HUES64 (cell line): Measurements from ENCODE around the gene FYN.
"Not testable (repeated sequence)": the region's sequence is repeated elsewhere in the genome, so short reads cannot be mapped to it uniquely, and the experiment has no call there.

Experiments
- H3K27ac ChIP-seq: 2 replicates; pipeline ENCODE4 v1.7.0; 2013; ENCODE audit warnings: low read depth, low read length, inconsistent platforms
- H3K27me3 ChIP-seq: 2 replicates; pipeline ENCODE4 v1.6.1; 2013; ENCODE audit warnings: mild to moderate bottlenecking, low read length; ENCODE audit not compliant: insufficient read depth
- H3K36me3 ChIP-seq: 2 replicates; pipeline ENCODE4 v1.6.1; 2013; ENCODE audit warnings: mild to moderate bottlenecking, low read length; ENCODE audit not compliant: insufficient read depth
- H3K4me1 ChIP-seq: 2 replicates; pipeline ENCODE4 v1.6.1; 2013; ENCODE audit warnings: mild to moderate bottlenecking, low read length, moderate library complexity; ENCODE audit not compliant: insufficient read depth
- H3K4me3 ChIP-seq: 2 replicates; pipeline ENCODE4 v1.5.1; 2013; ENCODE audit warnings: mild to moderate bottlenecking, low read length, moderate library complexity
- H3K9ac ChIP-seq: 2 replicates; pipeline ENCODE4 v1.6.1; 2013; ENCODE audit warnings: mild to moderate bottlenecking, low read depth, low read length
- H3K9me3 ChIP-seq: 2 replicates; pipeline ENCODE4 v1.6.1; 2013; ENCODE audit warnings: low read depth, low read length; ENCODE audit not compliant: insufficient read depth
- WGBS: fragments of 150-250, 120-280 bp; methylation state at CpG from one replicate; pipeline ENCODE4 v1.1.7; 2013; ENCODE audit warnings: missing lambda C conversion rate; 5-methylcytosine and 5-hydroxymethylcytosine counted together

Gene FYN

DNA sequence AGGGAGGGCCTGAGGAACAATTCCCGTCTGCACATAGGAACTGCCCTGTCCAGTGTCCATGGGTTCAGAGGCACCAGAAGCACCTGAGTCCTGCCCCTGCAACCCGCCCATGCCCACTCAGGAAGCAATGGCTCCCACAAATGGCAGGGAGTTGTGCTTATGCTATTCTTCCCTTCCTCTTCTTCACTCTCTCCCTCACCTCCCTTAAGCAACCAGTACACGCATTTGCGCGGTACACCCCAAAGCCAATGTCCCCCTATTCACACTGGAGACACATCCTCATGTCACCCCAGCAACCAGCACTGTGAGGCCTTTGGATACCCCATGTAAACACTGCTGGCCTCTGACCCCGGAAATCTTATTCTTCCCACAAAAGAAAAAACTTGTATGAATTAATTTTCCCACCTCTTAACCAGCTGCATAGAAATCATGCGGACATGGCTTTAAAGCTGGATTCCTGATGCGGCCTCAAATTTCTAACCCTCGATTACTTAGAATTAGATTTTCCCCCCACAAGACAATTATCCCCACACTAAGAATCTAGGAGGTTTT is 30.9 kb downstream of the FYN start:
- H3K4me1 ChIP-seq: peaks cover 53% of the 10 kb centered on the region
- H3K9ac ChIP-seq: peak overlapping the region; percentile 31; the same call in 1 of the 2 replicates
- no peaks in the 10 kb centered on the region for H3K27me3 ChIP-seq
- H3K4me3 ChIP-seq: no peak overlapping the region
- H3K9me3 ChIP-seq: no peaks in the 10 kb centered on the region
- no peaks in the 10 kb centered on the region for H3K36me3 ChIP-seq
- H3K27ac ChIP-seq: peak overlapping the region; percentile 27; the same call in 1 of the 2 replicates
- WGBS: 94% methylated on average over 9 of the region's 9 CpGs

DNA sequence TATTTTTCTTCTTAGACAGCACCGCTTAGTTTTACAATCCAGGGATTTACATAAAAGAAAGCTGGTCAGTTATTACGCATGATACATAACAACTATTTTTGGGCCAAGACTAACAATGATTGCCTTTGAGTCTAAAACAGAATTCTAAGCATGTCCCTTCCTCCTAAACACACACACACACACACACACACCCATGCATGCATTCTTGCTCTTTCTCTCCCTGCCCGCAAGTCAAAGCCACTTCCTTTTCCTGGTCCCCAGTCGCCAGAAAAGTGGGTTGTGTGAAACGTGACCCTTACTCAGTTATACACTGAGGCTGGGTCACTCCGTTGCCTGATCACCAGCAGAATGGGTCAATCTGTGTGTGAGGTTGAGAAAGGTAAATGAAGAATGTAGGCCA is 31.4 kb downstream of the FYN start:
- no peak overlapping the region for H3K4me3 ChIP-seq
- H3K9me3 ChIP-seq: no peaks in the 10 kb centered on the region
- peaks cover 52% of the 10 kb centered on the region for H3K4me1 ChIP-seq
- 85% methylated on average over 6 of the region's 6 CpGs for WGBS
- H3K27me3 ChIP-seq: no peaks in the 10 kb centered on the region
- no peak overlapping the region for H3K27ac ChIP-seq
- no peaks in the 10 kb centered on the region for H3K36me3 ChIP-seq
- no peak overlapping the region for H3K9ac ChIP-seq

- 94% methylated on average over 5 of the region's 5 CpGs for WGBS
- H3K4me3 ChIP-seq: no peak overlapping the region
- no peaks in the 10 kb centered on the region for H3K9me3 ChIP-seq
- no peak overlapping the region for H3K9ac ChIP-seq
- H3K27me3 ChIP-seq: no peaks in the 10 kb centered on the region
- peaks cover 46% of the 10 kb centered on the region for H3K4me1 ChIP-seq
- no peaks in the 10 kb centered on the region for H3K36me3 ChIP-seq
- no peak overlapping the region for H3K27ac ChIP-seq
These were observed 32.4 kb downstream of the FYN start for GRCh38 chr6:111840803-111841202.

DNA sequence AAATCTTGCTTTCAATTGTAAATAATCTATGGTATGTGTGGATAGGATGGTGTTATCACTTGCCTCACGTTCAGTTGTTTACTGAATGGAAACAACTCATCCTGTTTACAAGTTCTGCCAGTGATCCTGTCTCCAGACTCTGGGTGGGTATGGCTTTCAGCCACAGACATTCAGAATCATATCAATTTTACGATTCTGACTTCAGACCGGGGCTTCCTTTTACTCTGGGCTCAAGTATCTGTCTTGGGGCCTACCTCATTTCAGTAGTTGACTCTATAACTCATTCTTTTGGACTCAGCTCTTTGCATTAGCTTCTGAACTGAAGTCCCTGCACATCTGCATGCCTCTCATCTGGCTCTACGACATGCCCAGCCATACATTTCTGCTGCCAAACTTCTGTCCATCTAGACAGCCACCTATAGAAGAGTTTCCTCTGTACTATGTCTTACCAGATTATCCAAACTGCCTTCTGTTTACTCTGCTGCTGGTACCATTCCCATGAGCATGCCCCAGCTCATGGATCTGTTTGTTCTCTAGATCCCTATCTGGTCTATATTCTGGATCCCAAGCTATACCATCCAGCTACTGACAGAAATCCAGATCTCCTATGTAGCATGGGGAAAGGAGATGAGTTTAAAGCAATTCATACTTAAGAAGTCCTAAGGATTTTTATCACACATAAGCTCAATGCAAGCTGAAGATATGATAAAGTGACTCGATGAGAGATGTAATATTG is 34.3 kb downstream of the FYN start:
- WGBS: 77% methylated on average over 5 of the region's 5 CpGs
- Histone ChIP-seq H3K27me3 (no peaks in the 10 kb centered on the region), H3K36me3 (no peaks in the 10 kb centered on the region), H3K4me3 (no peak overlapping the region), H3K9ac (no peak overlapping the region), H3K4me1 (peaks cover 29% of the 10 kb centered on the region), H3K9me3 (no peaks in the 10 kb centered on the region), H3K27ac (no peak overlapping the region)

GRCh38 chr6:111837641-111838500 is 35.4 kb downstream of the FYN start:
- no peak overlapping the region for H3K4me3 ChIP-seq
- no peak overlapping the region for H3K27ac ChIP-seq
- 89% methylated on average over 8 of the region's 8 CpGs for WGBS
- no peaks in the 10 kb centered on the region for H3K27me3 ChIP-seq
- no peaks in the 10 kb centered on the region for H3K9me3 ChIP-seq
- H3K4me1 ChIP-seq: peaks cover 19% of the 10 kb centered on the region
- no peaks in the 10 kb centered on the region for H3K36me3 ChIP-seq
- no peak overlapping the region for H3K9ac ChIP-seq

DNA sequence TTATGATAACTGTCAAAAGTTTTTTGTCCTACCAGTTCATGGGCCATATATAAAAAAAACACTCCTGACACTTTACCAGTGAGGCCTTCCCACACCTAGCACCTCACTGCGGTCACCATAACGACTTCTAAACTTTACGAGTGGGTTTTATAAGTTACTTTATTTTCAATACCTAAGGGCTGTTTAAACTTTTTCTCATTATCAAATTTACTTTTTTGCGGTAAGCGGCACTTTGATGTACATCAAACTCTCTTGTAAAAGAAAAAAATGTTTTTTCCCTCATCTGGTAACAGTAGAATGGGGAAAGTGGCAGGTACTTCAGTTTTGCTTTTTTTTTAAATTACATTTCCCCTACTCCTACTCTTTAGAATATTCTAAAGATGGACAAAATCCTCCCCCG is 36.2 kb downstream of the FYN start:
- Histone ChIP-seq H3K4me3 (no peak overlapping the region), H3K9me3 (no peaks in the 10 kb centered on the region), H3K36me3 (no peaks in the 10 kb centered on the region), H3K27ac (no peak overlapping the region), H3K27me3 (no peaks in the 10 kb centered on the region), H3K4me1 (peaks cover 10% of the 10 kb centered on the region), H3K9ac (no peak overlapping the region)
- 87% methylated on average over 4 of the region's 6 CpGs for WGBS

- Histone ChIP-seq H3K4me3 (no peak overlapping the region), H3K27me3 (no peaks in the 10 kb centered on the region), H3K9ac (no peak overlapping the region), H3K27ac (peak overlapping the region; percentile 39), H3K36me3 (no peaks in the 10 kb centered on the region), H3K4me1 (peaks cover 6% of the 10 kb centered on the region), H3K9me3 (no peaks in the 10 kb centered on the region)
- WGBS: 74% methylated on average over 1 of the region's 1 CpG
These were observed 37.4 kb downstream of the FYN start for GRCh38 chr6:111835807-111836206.

DNA sequence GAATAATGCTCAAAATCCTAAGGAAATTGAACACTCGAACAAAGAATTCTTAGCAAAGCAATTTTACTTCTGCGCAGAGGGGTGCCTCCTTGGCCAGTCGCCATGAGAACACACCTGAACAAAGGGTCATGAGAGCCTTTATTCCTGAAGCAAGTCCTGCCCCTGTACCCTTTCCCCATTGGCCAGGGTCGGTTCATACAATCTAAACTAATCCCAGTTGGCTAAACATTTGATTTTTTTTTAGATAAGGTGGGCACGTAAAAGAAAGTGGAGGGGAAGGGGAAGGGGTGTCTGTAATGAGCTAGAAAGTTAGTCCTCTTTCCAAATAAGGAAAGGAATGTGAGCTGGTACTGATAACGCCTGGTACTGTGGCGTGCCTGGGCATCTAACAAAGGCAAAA is 37.9 kb downstream of the FYN start:
- not testable (repeated sequence) for H3K27ac ChIP-seq, H3K4me3 ChIP-seq, H3K4me1 ChIP-seq, H3K9me3 ChIP-seq, H3K36me3 ChIP-seq, H3K27me3 ChIP-seq, H3K9ac ChIP-seq
- 76% methylated on average over 7 of the region's 7 CpGs for WGBS

DNA sequence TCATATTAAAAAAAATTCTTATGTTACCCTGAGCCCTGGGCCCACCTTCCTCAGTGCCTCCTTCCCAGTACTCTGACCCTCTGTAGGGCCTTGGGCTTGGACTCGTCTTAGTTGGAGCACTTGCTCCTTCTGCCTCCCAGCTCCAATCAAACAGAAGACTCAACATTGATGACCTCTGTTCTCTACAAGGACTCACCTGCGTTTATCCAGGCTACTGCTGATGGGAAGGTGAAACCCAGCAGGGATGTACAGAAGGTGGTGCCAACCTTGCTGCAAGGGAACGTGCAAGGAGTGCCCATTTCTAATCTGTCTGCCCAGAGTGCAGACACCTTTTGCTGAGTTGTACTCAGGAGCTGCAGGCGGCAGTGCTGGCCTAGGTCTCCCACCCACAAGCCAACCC is 38.9 kb downstream of the FYN start:
- Histone ChIP-seq H3K4me1 (peaks cover 6% of the 10 kb centered on the region), H3K4me3 (no peak overlapping the region), H3K27ac (no peak overlapping the region), H3K36me3 (no peaks in the 10 kb centered on the region), H3K9me3 (no peaks in the 10 kb centered on the region), H3K27me3 (no peaks in the 10 kb centered on the region), H3K9ac (no peak overlapping the region)
- 91% methylated on average over 4 of the region's 4 CpGs for WGBS

DNA sequence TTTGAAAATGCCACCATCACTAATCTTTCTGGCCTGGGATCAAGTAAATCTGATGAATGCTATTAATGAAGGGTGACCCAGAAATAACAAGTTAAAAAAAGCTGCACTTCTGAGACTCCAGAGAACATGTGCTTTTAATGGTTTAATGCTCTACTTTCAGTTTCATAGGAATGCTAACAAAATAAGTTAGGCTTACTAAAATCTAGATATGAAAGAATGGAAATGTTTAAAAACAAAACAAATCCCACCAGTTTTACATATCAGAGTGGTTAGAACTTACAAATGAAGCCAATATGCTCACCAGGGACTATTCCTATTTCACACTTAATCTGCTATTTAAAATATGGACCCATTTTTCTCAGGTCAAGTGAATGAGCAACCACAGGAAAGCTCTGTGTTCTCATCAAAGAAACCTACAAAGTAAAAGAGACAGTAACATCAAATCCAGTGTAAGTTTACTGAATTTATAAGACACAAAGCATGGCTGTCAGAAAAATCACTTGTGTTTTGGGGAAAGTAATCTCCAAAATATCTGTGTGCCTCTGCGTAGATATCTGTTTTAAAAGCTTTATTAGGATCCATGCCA is 40.3 kb downstream of the FYN start:
- WGBS: 95% methylated on average over 1 of the region's 1 CpG

DNA sequence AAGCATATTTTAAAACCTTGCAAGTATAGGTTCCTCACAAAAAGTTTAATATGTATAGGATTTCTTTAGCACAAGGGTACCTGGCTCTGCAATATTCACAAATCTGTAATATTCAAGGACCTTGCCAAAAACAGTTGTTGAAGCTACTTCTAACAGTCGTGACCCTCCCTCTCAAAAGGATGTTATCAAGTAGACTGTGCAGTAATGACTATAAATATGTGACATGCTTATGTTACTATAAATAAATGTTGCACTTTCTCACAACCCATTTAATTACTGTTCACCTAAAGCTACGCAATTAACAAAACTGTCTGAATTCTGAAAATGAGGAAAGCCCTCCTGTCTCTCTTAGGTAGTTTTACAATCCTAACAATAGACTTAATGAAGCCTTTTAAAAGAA is 41.8 kb downstream of the FYN start:
- H3K27ac ChIP-seq: no peak overlapping the region
- H3K9ac ChIP-seq: no peak overlapping the region
- H3K4me1 ChIP-seq: peaks cover 6% of the 10 kb centered on the region
- H3K27me3 ChIP-seq: no peaks in the 10 kb centered on the region
- H3K9me3 ChIP-seq: no peaks in the 10 kb centered on the region
- WGBS: 91% methylated on average over 2 of the region's 2 CpGs
- H3K4me3 ChIP-seq: no peak overlapping the region
- H3K36me3 ChIP-seq: no peaks in the 10 kb centered on the region

More for the DNA sequence above, 40.3 kb downstream of the FYN start:
- Histone ChIP-seq H3K36me3 (no peaks in the 10 kb centered on the region), H3K9ac (no peak overlapping the region), H3K4me3 (no peak overlapping the region), H3K27ac (no peak overlapping the region), H3K9me3 (no peaks in the 10 kb centered on the region), H3K4me1 (peaks cover 6% of the 10 kb centered on the region), H3K27me3 (no peaks in the 10 kb centered on the region)
